Heart left ventricle (tissue), 16 donors: Measurements from ENCODE around the gene C5orf15. TPM values are rescaled to one million over a fixed set of nuclear protein-coding genes. Genes with fewer than 3 reads are reported as not detected.
"Not testable (repeated sequence)": the region's sequence is repeated elsewhere in the genome, so short reads cannot be mapped to it uniquely, and the experiment has no call there.

Experiments used
- ATAC-seq, 4 donors: fragments of 200-7000 bp; cut with Tn5 transposase; one replicate each; pipeline ENCODE4 v1.9.1; 2020 to 2022; ENCODE audit warnings: moderate library complexity in 4 of 4, mild to moderate bottlenecking in 3 of 4, moderate number of reproducible peaks in 1 of 4
- DNase-seq, 5 donors: peaks; one replicate each; pipeline ENCODE4 v3.0.0-alpha.2; 2020
- H3K27ac ChIP-seq, 12 donors: fragments of 200-600 bp; sonication (generic) in 4 of 12; one replicate each; pipeline versions ENCODE4 v1.5.0 to v1.8.0; 2016 to 2022; ENCODE audit warnings: mild to moderate bottlenecking in 2 of 12
- H3K27me3 ChIP-seq, 9 donors: fragments of 200-600 bp; sonication (generic) in 2 of 9; one replicate each; pipeline versions ENCODE4 v1.5.1 to v1.8.0; 2016 to 2022; ENCODE audit warnings: mild to moderate bottlenecking in 3 of 9
- H3K36me3 ChIP-seq, 9 donors: fragments of 200-600 bp; sonication (generic) in 2 of 9; one replicate each; pipeline versions ENCODE4 v1.5.0 to v1.8.0; 2018 to 2022; ENCODE audit warnings: mild to moderate bottlenecking in 2 of 9
- H3K4me1 ChIP-seq, 12 donors: fragments of 200-600 bp; sonication (generic) in 4 of 12; one replicate each; pipeline versions ENCODE4 v1.5.0 to v1.8.0; 2016 to 2022; ENCODE audit warnings: mild to moderate bottlenecking in 3 of 12
- H3K4me3 ChIP-seq, 12 donors: fragments of 200-600 bp; sonication (generic) in 4 of 12; one replicate each; pipeline versions ENCODE4 v1.5.0 to v1.8.0; 2017 to 2022; ENCODE audit warnings: mild to moderate bottlenecking in 9 of 12, moderate library complexity in 4 of 12
- H3K9me3 ChIP-seq, 12 donors: fragments of 200-600 bp; sonication (generic) in 4 of 12; one replicate each; pipeline versions ENCODE4 v1.5.0 to v1.8.0; 2016 to 2022; ENCODE audit warnings: mild to moderate bottlenecking in 1 of 12
- POLR2A ChIP-seq, 2 donors: fragments of 450-650 bp; IDR thresholded peaks; one replicate each; pipeline ENCODE4 v1.6.1; 2017; ENCODE audit warnings: antibody characterized with exemption in 2 of 2, mild to moderate bottlenecking in 2 of 2, moderate library complexity in 2 of 2
- WGBS, 4 donors: extraction: QIAGEN DNeasy Blood & Tissue Kit in 2 of 4; methylation state at CpG; one replicate each; pipeline versions ENCODE4 v1.1.5 to v1.1.7; 2013 to 2018; 5-methylcytosine and 5-hydroxymethylcytosine counted together
- intact Hi-C, 10 donors: fragments of 100-400 bp; cut with DNase I; formaldehyde crosslinking; loops; one replicate each; pipeline versions ENCODE4 v1.11.1 to v1.14.2; 2022
- polyA plus RNA-seq, 2 donors: library from polyadenylated mRNA; stranded (reverse); fragments of 200-250 nt; gene quantifications; one replicate each; pipeline ENCODE4 v1.2.3, GENCODE V29; 2013
- total RNA-seq, 9 donors: library from RNA; depleted of rRNA in 2 of 9; stranded (reverse); fragments of >200 nt in 2 of 9; fragmentation: NEBNext Ultra II Directional in 3 of 9; extraction: Animal tissue kit (Norgen Biotek cat#: 25700) in 3 of 9; gene quantifications; one replicate each; pipeline versions ENCODE4 v1.1.0 to v1.2.4, GENCODE V29; 2016 to 2023
- TF ChIP-seq, protein P1 (sequence below), 12 donors: fragments of 200-600 bp; sonication (generic) in 4 of 12; IDR thresholded peaks; one replicate each; pipeline versions ENCODE4 v1.5.0 to v1.8.0; 2018 to 2022; ENCODE audit warnings: antibody characterized with exemption in 12 of 12, mild to moderate bottlenecking in 5 of 12
- donor health status: ischemic (EF 13 %, LVEDD 7.1; RV severe dilation, severe dysfunction).
- donor health status: healthy with polysubstance abuse.
- donor health status: DM: no; HTN: yes; CAD: no.
- donor health status: DM: no; HTN: no; CAD: no.
- donor health status: ischemic (EF 25% LVEDD 6.9; RV normal size, moderate dysfunction).
- donor health status: ischemic (EF 25% LVEDD 5.7; RV mildly dilated, moderate dysfunction).
- donor health status: healthy.
- donor health status: DM: yes; HTN: yes; CAD: no.
- donor health status: ischemic (EF 35%, LVEDD 5.7; RV mildly dilated, moderate dysfunction).
- donor health status: nonischemic (EF 11% LVEDD 7.7; RV severe dilation, severe dysfunction).
- donor health status: DM: yes; HTN: yes; CAD: no.
- donor health status: PGD.
- donor health status: ischemic (EF 29% LVEDD 5.4; RV normal size, mild dysfunction).
- donor health status: nonischemic (EF 23%, LVEDD 6.1; RV moderate dilation, normal function).

Gene C5orf15
- total and polyA plus RNA-seq, 11 donors, result 15.8 to 68.6 (median 35.8) TPM

GRCh38 chr5:133977161-133977787 is 8.8 kb upstream of the C5orf15 start:
- no peak for TF ChIP-seq POLR2A (IDR thresholded peaks at IDR 0.05)
- TF ChIP-seq, protein P1, sequence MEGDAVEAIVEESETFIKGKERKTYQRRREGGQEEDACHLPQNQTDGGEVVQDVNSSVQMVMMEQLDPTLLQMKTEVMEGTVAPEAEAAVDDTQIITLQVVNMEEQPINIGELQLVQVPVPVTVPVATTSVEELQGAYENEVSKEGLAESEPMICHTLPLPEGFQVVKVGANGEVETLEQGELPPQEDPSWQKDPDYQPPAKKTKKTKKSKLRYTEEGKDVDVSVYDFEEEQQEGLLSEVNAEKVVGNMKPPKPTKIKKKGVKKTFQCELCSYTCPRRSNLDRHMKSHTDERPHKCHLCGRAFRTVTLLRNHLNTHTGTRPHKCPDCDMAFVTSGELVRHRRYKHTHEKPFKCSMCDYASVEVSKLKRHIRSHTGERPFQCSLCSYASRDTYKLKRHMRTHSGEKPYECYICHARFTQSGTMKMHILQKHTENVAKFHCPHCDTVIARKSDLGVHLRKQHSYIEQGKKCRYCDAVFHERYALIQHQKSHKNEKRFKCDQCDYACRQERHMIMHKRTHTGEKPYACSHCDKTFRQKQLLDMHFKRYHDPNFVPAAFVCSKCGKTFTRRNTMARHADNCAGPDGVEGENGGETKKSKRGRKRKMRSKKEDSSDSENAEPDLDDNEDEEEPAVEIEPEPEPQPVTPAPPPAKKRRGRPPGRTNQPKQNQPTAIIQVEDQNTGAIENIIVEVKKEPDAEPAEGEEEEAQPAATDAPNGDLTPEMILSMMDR (IDR thresholded peaks at IDR 0.05), result no peak
- WGBS, 4 donors, result 52 to 65% (median 58%) methylated on average over 5 of the region's 5 CpGs
- no peak for DNase-seq
- peak overlapping the region in 10 of 12 donors; percentile 8 to 75 (median 40) for H3K27ac ChIP-seq
- no peaks in the 10 kb centered on the region for H3K27me3 ChIP-seq
- peaks cover 0 to 98% (median 88%) of the 10 kb centered on the region in 9 donors for H3K36me3 ChIP-seq
- H3K4me3 ChIP-seq, result no peak overlapping the region
- H3K4me1 ChIP-seq, result peaks cover 0 to 48% (median 16%) of the 10 kb centered on the region in 12 donors
- ATAC-seq, result peak in 2 of 4 donors; percentile 16 to 44
- H3K9me3 ChIP-seq, result no peaks in the 10 kb centered on the region
- intact Hi-C loops, result no loop called here

DNA sequence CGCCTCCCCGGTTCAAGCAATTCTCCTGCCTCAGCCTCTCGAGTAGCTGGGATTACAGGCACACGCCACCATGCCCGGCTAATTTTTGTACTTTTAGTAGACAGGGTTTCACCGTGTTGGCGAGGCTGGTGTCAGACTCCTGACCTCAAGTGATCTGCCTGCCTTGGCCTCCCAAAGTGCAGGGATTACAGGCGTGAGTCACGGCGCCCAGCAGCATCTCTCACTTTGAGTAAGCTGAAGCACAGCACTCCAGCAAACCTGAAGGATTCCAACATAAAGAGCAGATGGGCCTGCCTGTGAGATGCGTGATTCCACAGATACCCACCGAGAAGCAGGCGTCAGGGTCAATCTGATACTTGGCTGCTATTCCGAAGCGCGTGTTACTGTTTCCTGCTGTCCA is 7.1 kb upstream of the C5orf15 start:
- H3K27me3 ChIP-seq, H3K9me3 ChIP-seq, H3K4me3 ChIP-seq, ATAC-seq, DNase-seq, intact Hi-C loops, H3K27ac ChIP-seq: not testable (repeated sequence)
- 90 to 94% (median 92%) methylated on average over 14 to 16 of the region's 16 CpGs for WGBS, 4 donors
- peaks cover 0 to 39% (median 14%) of the 10 kb centered on the region in 12 donors for H3K4me1 ChIP-seq
- peaks cover 0 to 97% (median 89%) of the 10 kb centered on the region in 9 donors for H3K36me3 ChIP-seq

GRCh38 chr5:133974142-133974541 is 5.7 kb upstream of the C5orf15 start:
- H3K9me3 ChIP-seq, result no peaks in the 10 kb centered on the region
- peaks cover 0 to 84% (median 77%) of the 10 kb centered on the region in 9 donors for H3K36me3 ChIP-seq
- intact Hi-C loops, result no loop called here
- peaks cover 0 to 30% (median 12%) of the 10 kb centered on the region in 12 donors for H3K4me1 ChIP-seq
- no peak for TF ChIP-seq POLR2A (IDR thresholded peaks at IDR 0.05)
- TF ChIP-seq, protein P1 (IDR thresholded peaks at IDR 0.05), result no peak
- H3K4me3 ChIP-seq, result no peak overlapping the region
- DNase-seq, result no peak
- no peak overlapping the region for H3K27ac ChIP-seq
- no peaks in the 10 kb centered on the region for H3K27me3 ChIP-seq
- 92 to 96% (median 95%) methylated on average over 6 of the region's 6 CpGs for WGBS, 4 donors
- ATAC-seq, result no peak

DNA sequence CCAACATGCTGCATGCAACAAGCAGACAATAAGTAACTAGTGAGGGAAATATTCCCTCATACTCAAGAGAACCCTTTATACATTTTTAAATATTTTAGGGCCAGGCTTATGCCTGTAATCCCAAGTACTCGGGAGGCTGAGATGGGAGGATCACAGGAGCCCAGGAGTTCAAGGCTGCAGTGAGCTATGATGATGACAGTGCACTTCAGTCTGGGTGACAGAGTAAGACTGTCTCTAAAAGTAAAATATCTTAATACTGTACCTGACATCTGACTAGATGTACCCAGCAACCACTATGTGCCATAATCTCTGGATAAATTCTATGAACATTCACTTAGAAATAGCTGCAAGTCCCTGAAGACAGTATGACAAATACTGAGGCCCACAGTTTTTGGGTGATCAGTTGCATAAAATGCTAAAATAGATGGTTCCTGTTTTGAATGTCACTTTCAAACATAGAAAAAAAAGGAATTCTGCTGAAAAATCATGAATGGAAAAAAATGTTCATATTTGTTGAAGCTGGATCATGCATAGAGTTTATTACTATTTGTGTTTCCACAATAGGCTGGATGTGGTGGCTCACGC is 2.0 kb upstream of the C5orf15 start:
- intact Hi-C loops, result no loop called here
- DNase-seq (no peak), ATAC-seq (no peak)
- Histone ChIP-seq H3K9me3 (no peaks in the 10 kb centered on the region), H3K27me3 (no peaks in the 10 kb centered on the region), H3K4me3 (no peak overlapping the region), H3K4me1 (peaks cover 0 to 34% (median 25%) of the 10 kb centered on the region in 12 donors), H3K27ac (peak overlapping the region in 1 of 12 donors; percentile 94), H3K36me3 (peaks cover 0 to 52% (median 44%) of the 10 kb centered on the region in 9 donors)
- 92 to 96% (median 93%) methylated on average over 2 of the region's 2 CpGs for WGBS, 4 donors
- TF ChIP-seq, protein P1 (IDR thresholded peaks at IDR 0.05), result no peak
- no peak for TF ChIP-seq POLR2A (IDR thresholded peaks at IDR 0.05)
